Neural cell (in vitro differentiated cells): Measurements from ENCODE around the gene GSTT2B. TPM values are rescaled to one million over a fixed set of nuclear protein-coding genes. Genes with fewer than 3 reads are reported as not detected.

Experiments
- H2AFZ ChIP-seq: fragments of 200-600, 300-800 bp; sonication (generic), shearing (Covaris generic); 2 replicates; pipeline ENCODE4 v1.6.0; 2014; ENCODE audit warnings: low read depth, mild to moderate bottlenecking, antibody characterized with exemption, low read length, moderate library complexity
- H3F3A ChIP-seq: fragments of 200-600 bp; shearing (Covaris generic); 2 replicates; pipeline ENCODE4 v1.6.1; 2016; ENCODE audit warnings: mild to moderate bottlenecking, moderate library complexity, mixed read lengths, antibody characterized with exemption, low read length; ENCODE audit not compliant: insufficient read depth, poor library complexity, severe bottlenecking
- H3K27ac ChIP-seq: fragments of 200-600, 300-800 bp; sonication (generic), shearing (Covaris generic); 2 replicates; pipeline ENCODE4 v1.5.1; 2014; ENCODE audit warnings: mild to moderate bottlenecking, low read length, moderate library complexity
- H3K27me3 ChIP-seq: fragments of 300-800, 200-600 bp; sonication (generic), shearing (Covaris generic); 2 replicates; pipeline ENCODE4 v1.6.0; 2014; ENCODE audit warnings: mild to moderate bottlenecking, low read depth, low read length, moderate library complexity; ENCODE audit not compliant: insufficient read depth
- H3K36me3 ChIP-seq: fragments of 300-800, 200-600 bp; sonication (generic), shearing (Covaris generic); 2 replicates; pipeline ENCODE4 v1.5.1; 2014; ENCODE audit warnings: mild to moderate bottlenecking, antibody characterized with exemption, low read length, moderate library complexity; ENCODE audit not compliant: insufficient read depth
- H3K4me2 ChIP-seq: fragments of 300-800, 200-600 bp; sonication (generic), shearing (Covaris generic); 2 replicates; pipeline ENCODE4 v1.6.0; 2014; ENCODE audit warnings: mild to moderate bottlenecking, low read length
- H3K4me3 ChIP-seq: fragments of 300-800, 200-600 bp; sonication (generic), shearing (Covaris generic); 2 replicates; pipeline ENCODE4 v1.5.1; 2014; ENCODE audit warnings: mild to moderate bottlenecking, low read length, moderate library complexity
- H3K79me2 ChIP-seq: fragments of 200-600 bp; shearing (Covaris generic); replicated peaks from 2 replicates; pipeline ENCODE4 v1.6.0; 2014; ENCODE audit warnings: mild to moderate bottlenecking, low read length, moderate library complexity; ENCODE audit not compliant: insufficient read depth
- H3K9ac ChIP-seq: fragments of 300-800, 200-600 bp; sonication (generic), shearing (Covaris generic); 2 replicates; pipeline ENCODE4 v1.6.1; 2016; ENCODE audit warnings: mild to moderate bottlenecking, low read length, mixed read lengths
- H3K9me2 ChIP-seq: fragments of 200-600 bp; shearing (Covaris generic); 2 replicates; pipeline ENCODE4 v1.6.1; 2016; ENCODE audit warnings: mild to moderate bottlenecking, low read length, mixed read lengths; ENCODE audit not compliant: insufficient read depth
- H3K9me3 ChIP-seq: fragments of 200-600, 300-800 bp; sonication (generic), shearing (Covaris generic); 2 replicates; pipeline ENCODE4 v1.6.1; 2016; ENCODE audit warnings: mild to moderate bottlenecking, mixed run types, low read length, moderate library complexity, mixed read lengths
- H4K20me1 ChIP-seq: fragments of 200-600 bp; shearing (Covaris generic); 2 replicates; pipeline ENCODE4 v1.6.1; 2016; ENCODE audit warnings: mild to moderate bottlenecking, mixed run types; ENCODE audit not compliant: insufficient read depth
- CTCF ChIP-seq: fragments of 450-650 bp; IDR thresholded peaks from 2 replicates; pipeline ENCODE4 v1.5.1; 2014; ENCODE audit warnings: antibody characterized with exemption, mild to moderate bottlenecking, moderate library complexity; ENCODE audit not compliant: poor library complexity, severe bottlenecking
- EP300 ChIP-seq: fragments of 450-650 bp; conservative IDR thresholded peaks from 2 replicates; pipeline ENCODE4 v1.6.1; 2014; ENCODE audit warnings: antibody characterized with exemption, mild to moderate bottlenecking, moderate library complexity; ENCODE audit not compliant: poor library complexity, severe bottlenecking
- EZH2 ChIP-seq: fragments of 200-600, 300-800 bp; shearing (Covaris generic), sonication (generic); IDR thresholded peaks from 2 replicates; pipeline ENCODE4 v1.6.1; 2014; ENCODE audit warnings: antibody characterized with exemption, low read length, borderline replicate concordance, mild to moderate bottlenecking; ENCODE audit not compliant: insufficient read depth, poor library complexity, severe bottlenecking
- MXI1 ChIP-seq: fragments of 450-650 bp; conservative IDR thresholded peaks from 2 replicates; pipeline ENCODE4 v1.6.1; 2014; ENCODE audit warnings: antibody characterized with exemption, mild to moderate bottlenecking; ENCODE audit not compliant: poor library complexity, severe bottlenecking
- POLR2AphosphoS5 ChIP-seq: IDR thresholded peaks from 2 replicates; pipeline ENCODE4 v1.6.1; 2012
- RAD21 ChIP-seq: fragments of 450-650 bp; conservative IDR thresholded peaks from 2 replicates; pipeline ENCODE4 v1.6.1; 2014; ENCODE audit warnings: antibody characterized with exemption, mild to moderate bottlenecking, moderate library complexity
- SMC3 ChIP-seq: fragments of 450-650 bp; conservative IDR thresholded peaks from 2 replicates; pipeline ENCODE4 v1.6.1; 2014; ENCODE audit warnings: antibody characterized with exemption, mild to moderate bottlenecking, moderate library complexity; ENCODE audit not compliant: poor library complexity
- TAF1 ChIP-seq: IDR thresholded peaks from 2 replicates; pipeline ENCODE4 v1.6.1; 2012; ENCODE audit warnings: low read depth
- polyA plus RNA-seq: library from polyadenylated mRNA; depleted of rRNA; stranded (reverse); fragments of >200 nt; gene quantifications from 2 replicates; pipeline ENCODE4 v1.2.3, GENCODE V29; 2014
- TF ChIP-seq, protein P1 (sequence below): IDR thresholded peaks from 2 replicates; pipeline ENCODE4 v1.6.1; 2012; ENCODE audit warnings: borderline replicate concordance

Gene GSTT2B
- polyA plus RNA-seq, 1 donor from 2014 or later = not detected

DNA sequence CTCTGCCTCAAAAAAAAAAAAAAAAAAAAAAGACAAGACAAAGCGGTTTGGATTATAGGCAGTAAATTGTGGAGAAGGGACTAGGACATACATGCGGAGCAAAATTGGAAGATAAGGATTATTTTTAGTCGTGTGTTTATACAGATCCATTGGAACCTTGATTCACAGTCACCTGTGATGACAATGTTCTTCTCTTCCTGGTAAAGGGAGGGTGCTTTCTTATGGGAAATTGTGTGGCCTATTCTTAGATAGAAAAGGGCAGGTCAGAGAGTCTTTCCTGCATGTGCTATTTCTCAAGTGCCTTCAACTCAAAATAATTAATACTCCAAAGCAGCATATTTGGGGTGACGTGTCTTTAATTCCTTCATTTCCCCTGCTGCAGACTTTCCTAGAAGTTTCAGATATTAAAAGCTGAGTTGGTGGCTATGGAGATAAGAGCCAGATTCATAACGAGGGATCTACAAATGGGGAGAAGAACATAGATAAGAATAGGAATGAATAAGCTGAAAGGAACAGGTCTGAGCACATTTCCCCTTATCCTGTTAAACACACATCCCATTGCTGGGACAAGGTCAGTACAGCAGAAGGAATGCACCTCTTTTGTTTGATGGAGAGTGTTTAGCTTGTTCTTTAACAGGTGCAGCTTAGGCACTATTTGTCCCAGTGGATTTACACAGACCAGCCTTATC is 22.5 kb downstream of the GSTT2B start:
- TF ChIP-seq RAD21 = no peak
- no peak for TF ChIP-seq MXI1
- TF ChIP-seq TAF1 = no peak
- TF ChIP-seq, protein P1, sequence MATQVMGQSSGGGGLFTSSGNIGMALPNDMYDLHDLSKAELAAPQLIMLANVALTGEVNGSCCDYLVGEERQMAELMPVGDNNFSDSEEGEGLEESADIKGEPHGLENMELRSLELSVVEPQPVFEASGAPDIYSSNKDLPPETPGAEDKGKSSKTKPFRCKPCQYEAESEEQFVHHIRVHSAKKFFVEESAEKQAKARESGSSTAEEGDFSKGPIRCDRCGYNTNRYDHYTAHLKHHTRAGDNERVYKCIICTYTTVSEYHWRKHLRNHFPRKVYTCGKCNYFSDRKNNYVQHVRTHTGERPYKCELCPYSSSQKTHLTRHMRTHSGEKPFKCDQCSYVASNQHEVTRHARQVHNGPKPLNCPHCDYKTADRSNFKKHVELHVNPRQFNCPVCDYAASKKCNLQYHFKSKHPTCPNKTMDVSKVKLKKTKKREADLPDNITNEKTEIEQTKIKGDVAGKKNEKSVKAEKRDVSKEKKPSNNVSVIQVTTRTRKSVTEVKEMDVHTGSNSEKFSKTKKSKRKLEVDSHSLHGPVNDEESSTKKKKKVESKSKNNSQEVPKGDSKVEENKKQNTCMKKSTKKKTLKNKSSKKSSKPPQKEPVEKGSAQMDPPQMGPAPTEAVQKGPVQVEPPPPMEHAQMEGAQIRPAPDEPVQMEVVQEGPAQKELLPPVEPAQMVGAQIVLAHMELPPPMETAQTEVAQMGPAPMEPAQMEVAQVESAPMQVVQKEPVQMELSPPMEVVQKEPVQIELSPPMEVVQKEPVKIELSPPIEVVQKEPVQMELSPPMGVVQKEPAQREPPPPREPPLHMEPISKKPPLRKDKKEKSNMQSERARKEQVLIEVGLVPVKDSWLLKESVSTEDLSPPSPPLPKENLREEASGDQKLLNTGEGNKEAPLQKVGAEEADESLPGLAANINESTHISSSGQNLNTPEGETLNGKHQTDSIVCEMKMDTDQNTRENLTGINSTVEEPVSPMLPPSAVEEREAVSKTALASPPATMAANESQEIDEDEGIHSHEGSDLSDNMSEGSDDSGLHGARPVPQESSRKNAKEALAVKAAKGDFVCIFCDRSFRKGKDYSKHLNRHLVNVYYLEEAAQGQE = no peak
- TF ChIP-seq SMC3 = no peak
- no peak for TF ChIP-seq CTCF
- no peak for TF ChIP-seq EP300
- no peak for TF ChIP-seq EZH2
- no peak for TF ChIP-seq POLR2AphosphoS5
- Histone ChIP-seq H3K9me2 (no peaks in the 10 kb centered on the region), H4K20me1 (no peaks in the 10 kb centered on the region), H3K9me3 (no peaks in the 10 kb centered on the region), H3K4me2 (no peak overlapping the region), H3K79me2 (no peaks in the 10 kb centered on the region), H3F3A (no peaks in the 10 kb centered on the region), H3K4me3 (no peak overlapping the region), H3K36me3 (no peaks in the 10 kb centered on the region), H2AFZ (no peak overlapping the region), H3K9ac (no peak overlapping the region), H3K27ac (no peak overlapping the region), H3K27me3 (no peaks in the 10 kb centered on the region)

GRCh38 chr22:23926561-23926960 is 34.4 kb downstream of the GSTT2B start:
- Histone ChIP-seq H3K4me2 (no peak overlapping the region), H2AFZ (no peak overlapping the region), H3K9ac (no peak overlapping the region), H3K79me2 (no peaks in the 10 kb centered on the region), H3K4me3 (no peak overlapping the region), H3K36me3 (no peaks in the 10 kb centered on the region), H4K20me1 (no peaks in the 10 kb centered on the region), H3K27ac (no peak overlapping the region), H3K27me3 (no peaks in the 10 kb centered on the region), H3K9me2 (no peaks in the 10 kb centered on the region), H3F3A (no peaks in the 10 kb centered on the region), H3K9me3 (no peaks in the 10 kb centered on the region)
- TF ChIP-seq CTCF (no peak), TAF1 (no peak), RAD21 (no peak), EZH2 (no peak), POLR2AphosphoS5 (no peak), EP300 (no peak), MXI1 (no peak), SMC3 (no peak)
- TF ChIP-seq, protein P1 = no peak
